HepG2 (cell line): ENCODE results near the gene MEIS3. TPM values are rescaled to one million over a fixed set of nuclear protein-coding genes. Genes with fewer than 3 reads are reported as not detected.

ENCODE experiments used
- ATAC-seq: fragments of 200-7000 bp; cut with Tn5 transposase; 3 replicates; pipeline ENCODE4 v1.9.1; 2020; ENCODE audit warnings: mild to moderate bottlenecking, moderate library complexity
- BruUV-seq: library from RNA; stranded (reverse); fragments of 400-500 nt; replicated peaks from 2 replicates; lab custom pipeline; 2021; lab: Mats Ljungman, UMichigan
- CTCF ChIA-PET: fragments of 300-600 bp; formaldehyde crosslinking; extraction: SDS; loops from one replicate; lab custom pipeline; 2021; ENCODE audit warnings: low total read pairs, inconsistent platforms, low intra/inter-chr PET ratio; lab: Yijun Ruan, JAX
- POLR2A ChIA-PET: fragments of 350-600 bp; sonication (Branson Sonifier 250); formaldehyde crosslinking; loops from one replicate; lab custom pipeline; 2020; ENCODE audit warnings: antibody characterized with exemption, inconsistent platforms; lab: Yijun Ruan, JAX
- DNase-seq: peaks from one replicate; pipeline ENCODE4 v3.0.0-alpha.2; 2015; ENCODE audit warnings: low spot score
- FAIRE-seq: peaks from 3 replicates; lab custom pipeline; 2011; peaks lifted over from hg19 to GRCh38; lab: Jason Lieb, UNC
- H2AFZ ChIP-seq: one replicate; pipeline ENCODE4 v1.6.1; 2011; ENCODE audit warnings: low read length, inconsistent platforms
- H3K27ac ChIP-seq: fragments of 300-600 bp; 3 replicates; pipeline ENCODE4 v1.8.0; 2011; ENCODE audit warnings: mixed run types, mild to moderate bottlenecking, mixed read lengths, low read length, inconsistent platforms; ENCODE audit not compliant: insufficient read depth; ENCODE audit errors: extremely low read length
- H3K27me3 ChIP-seq, 2 experiments: fragments of 200-600 bp in 1 of 2; 2 replicates in 1 of 2; 3 replicates in 1 of 2; pipeline versions ENCODE4 v1.6.0 to v1.8.0; 2011; ENCODE audit warnings: low read length in 2 of 2, mild to moderate bottlenecking in 2 of 2, moderate library complexity in 2 of 2, inconsistent platforms in 1 of 2; ENCODE audit not compliant: insufficient read depth in 2 of 2, control insufficient read depth in 1 of 2
- H3K36me3 ChIP-seq, 2 experiments: fragments of 200-600 bp in 1 of 2; replicated peaks in 1 of 2; 2 replicates in 1 of 2; 3 replicates in 1 of 2; pipeline versions ENCODE4 v1.5.1 to v1.8.0; 2011; ENCODE audit warnings: low read length in 2 of 2, inconsistent platforms in 1 of 2; ENCODE audit not compliant: insufficient read depth in 2 of 2, control insufficient read depth in 1 of 2
- H3K4me1 ChIP-seq: 2 replicates; pipeline ENCODE4 v1.5.1; 2012; ENCODE audit warnings: low read length, inconsistent platforms; ENCODE audit not compliant: insufficient read depth
- H3K4me2 ChIP-seq: 2 replicates; pipeline ENCODE4 v1.6.0; 2011; ENCODE audit warnings: low read depth, low read length, inconsistent platforms
- H3K4me3 ChIP-seq, 3 experiments: fragments of 200-600 bp in 1 of 3; sonication (generic), shearing (Covaris generic) in 1 of 3; replicated peaks in 1 of 3; 2 replicates each; pipeline ENCODE4 v1.5.1; 2011 to 2016; ENCODE audit warnings: low read length in 3 of 3, inconsistent platforms in 2 of 3, low read depth in 2 of 3, mild to moderate bottlenecking in 2 of 3, control low read depth in 1 of 3, mixed read lengths in 1 of 3; ENCODE audit not compliant: insufficient read depth in 1 of 3
- H3K79me2 ChIP-seq: one replicate; pipeline ENCODE4 v1.6.1; 2011; ENCODE audit warnings: low read length, inconsistent platforms; ENCODE audit not compliant: insufficient read depth
- H3K9ac ChIP-seq: 2 replicates; pipeline ENCODE4 v1.6.0; 2011; ENCODE audit warnings: mild to moderate bottlenecking, low read depth, low read length, inconsistent platforms; ENCODE audit not compliant: insufficient read depth
- H3K9me3 ChIP-seq: 2 replicates; pipeline ENCODE4 v1.5.1; 2012; ENCODE audit warnings: mild to moderate bottlenecking, low read length
- H4K20me1 ChIP-seq: 2 replicates; pipeline ENCODE4 v1.6.0; 2011; ENCODE audit warnings: inconsistent platforms, mild to moderate bottlenecking, low read length, moderate library complexity; ENCODE audit not compliant: insufficient read depth
- AHR ChIP-seq: IDR thresholded peaks from 2 replicates; pipeline ENCODE4 v1.6.1; 2018; ENCODE audit warnings: missing genetic modification reagents, missing compliant biosample characterization
- ATAD3A ChIP-seq: sonication (generic); formaldehyde crosslinking; IDR thresholded peaks from 2 replicates; pipeline ENCODE4 v1.4.0; 2020; ENCODE audit warnings: missing genetic modification reagents
- DRAP1 ChIP-seq: IDR thresholded peaks from 2 replicates; pipeline ENCODE4 v1.6.1; 2016; ENCODE audit warnings: missing genetic modification reagents, missing compliant biosample characterization
- EED ChIP-seq: sonication (generic); formaldehyde crosslinking; IDR thresholded peaks from 2 replicates; pipeline ENCODE4 v1.5.0; 2020; ENCODE audit warnings: mild to moderate bottlenecking, missing genetic modification reagents
- GABPB1 ChIP-seq: IDR thresholded peaks from 2 replicates; pipeline ENCODE4 v1.6.1; 2016; ENCODE audit warnings: mild to moderate bottlenecking, missing genetic modification reagents, moderate library complexity, missing compliant biosample characterization
- HOXA9 ChIP-seq: sonication (generic); formaldehyde crosslinking; IDR thresholded peaks from 2 replicates; pipeline ENCODE4 v1.8.1; 2022; ENCODE audit warnings: missing genetic modification reagents, mild to moderate bottlenecking, moderate library complexity, borderline replicate concordance
- KLF16 ChIP-seq, 2 experiments: sonication (generic) in 1 of 2; formaldehyde crosslinking in 1 of 2; IDR thresholded peaks; 2 replicates each; pipeline versions ENCODE4 v1.6.1 to v1.8.0; 2016 to 2023; ENCODE audit warnings: missing genetic modification reagents in 2 of 2, missing compliant biosample characterization in 1 of 2
- PHF20 ChIP-seq: sonication (generic); formaldehyde crosslinking; IDR thresholded peaks from 2 replicates; pipeline ENCODE4 v1.5.0; 2020; ENCODE audit warnings: mild to moderate bottlenecking, missing genetic modification reagents
- PHF21A ChIP-seq: sonication (generic); formaldehyde crosslinking; IDR thresholded peaks from 2 replicates; pipeline ENCODE4 v1.5.0; 2020; ENCODE audit warnings: mild to moderate bottlenecking, missing genetic modification reagents
- POLR2G ChIP-seq: fragments of 200-400 bp; formaldehyde crosslinking; IDR thresholded peaks from 2 replicates; pipeline ENCODE4 v1.6.1; 2018; ENCODE audit warnings: mild to moderate bottlenecking, low read depth, low read length, moderate library complexity
- SPEN ChIP-seq: sonication (generic); formaldehyde crosslinking; IDR thresholded peaks from 2 replicates; pipeline ENCODE4 v1.5.1; 2020; ENCODE audit warnings: low read depth, mild to moderate bottlenecking, missing genetic modification reagents
- ZBTB21 ChIP-seq: sonication (generic); formaldehyde crosslinking; IDR thresholded peaks from 2 replicates; pipeline ENCODE4 v1.4.0; 2020; ENCODE audit warnings: missing genetic modification reagents
- ZNF10 ChIP-seq: sonication (generic); formaldehyde crosslinking; IDR thresholded peaks from 2 replicates; pipeline ENCODE4 v1.4.0; 2020; ENCODE audit warnings: mild to moderate bottlenecking, low read depth, missing genetic modification reagents, borderline replicate concordance
- ZNF136 ChIP-seq: sonication (generic); formaldehyde crosslinking; IDR thresholded peaks from 2 replicates; pipeline ENCODE4 v1.8.1; 2022; ENCODE audit warnings: low read depth, mild to moderate bottlenecking, moderate library complexity, missing genetic modification reagents
- ZNF251 ChIP-seq: sonication (generic); formaldehyde crosslinking; IDR thresholded peaks from 2 replicates; pipeline ENCODE4 v1.9.0; 2021; ENCODE audit warnings: mild to moderate bottlenecking, missing genetic modification reagents
- ZNF282 ChIP-seq: fragments of 450-650 bp; IDR thresholded peaks from 2 replicates; pipeline ENCODE4 v1.6.1; 2018; ENCODE audit not compliant: partially characterized antibody
- ZNF383 ChIP-seq: sonication (generic); formaldehyde crosslinking; IDR thresholded peaks from 2 replicates; pipeline ENCODE4 v1.4.0; 2020; ENCODE audit warnings: missing genetic modification reagents, mild to moderate bottlenecking, borderline replicate concordance
- ZNF451 ChIP-seq: sonication (generic); formaldehyde crosslinking; IDR thresholded peaks from 2 replicates; pipeline ENCODE4 v1.5.0; 2020; ENCODE audit warnings: mild to moderate bottlenecking, missing genetic modification reagents
- ZNF572 ChIP-seq: sonication (generic); formaldehyde crosslinking; IDR thresholded peaks from 2 replicates; pipeline ENCODE4 v1.5.1; 2020; ENCODE audit warnings: mild to moderate bottlenecking, missing genetic modification reagents
- ZNF598 ChIP-seq: sonication (generic); formaldehyde crosslinking; IDR thresholded peaks from 2 replicates; pipeline ENCODE4 v1.5.1; 2020; ENCODE audit warnings: mild to moderate bottlenecking, missing genetic modification reagents, borderline replicate concordance
- ZNF883 ChIP-seq: sonication (generic); formaldehyde crosslinking; IDR thresholded peaks from 2 replicates; pipeline ENCODE4 v1.5.1; 2020; ENCODE audit warnings: mild to moderate bottlenecking, missing genetic modification reagents; ENCODE audit errors: not compliant biosample characterization
- ZSCAN25 ChIP-seq: sonication (generic); formaldehyde crosslinking; IDR thresholded peaks from 2 replicates; pipeline ENCODE4 v1.8.0; 2022; ENCODE audit warnings: mild to moderate bottlenecking, missing genetic modification reagents
- ZSCAN5A ChIP-seq: sonication (generic); formaldehyde crosslinking; IDR thresholded peaks from 2 replicates; pipeline ENCODE4 v1.8.0; 2022; ENCODE audit warnings: mild to moderate bottlenecking, missing genetic modification reagents, borderline replicate concordance
- WGBS: methylation state at CpG from one replicate; pipeline ENCODE4 v1.1.6; 2017; ENCODE audit warnings: low lambda C conversion rate; 5-methylcytosine and 5-hydroxymethylcytosine counted together
- in situ Hi-C: cut with HindIII; loops from 2 replicates; pipeline ENCODE4 v1.10.0; 2017; ENCODE audit warnings: low pct_unique_long_range_greater_than_20kb; ENCODE audit not compliant: extremely low pct_ligation_motif_present
- intact Hi-C: fragments of 100-400 bp; cut with micrococcal nuclease; formaldehyde crosslinking; loops from one replicate; pipeline ENCODE4 v1.10.0; 2022; ENCODE audit not compliant: unreplicated experiment
- polyA plus RNA-seq, 8 experiments: library from polyadenylated mRNA; depleted of rRNA in 3 of 8; stranded (reverse) in 7 of 8; unstranded in 1 of 8; fragments of >200 nt; fragmentation: Illumina TruSeq in 4 of 8; extraction: Trizol in 4 of 8; gene quantifications; 2 replicates each; pipeline versions ENCODE4 v1.2.1 to v1.2.3, GENCODE V29; 2011 to 2016; ENCODE audit warnings: low read depth in 4 of 8, missing spikeins in 1 of 8, mixed read lengths in 1 of 8; ENCODE audit not compliant: insufficient read depth in 1 of 8
- total RNA-seq, 5 experiments: library from RNA; depleted of rRNA; stranded (reverse); fragments of >200 nt; fragmentation: Illumina TruSeq; extraction: Trizol; gene quantifications; 2 replicates each; pipeline ENCODE4 v1.2.3, GENCODE V29; 2016; ENCODE audit warnings: low read depth in 1 of 5

MEIS3 gene
- total and polyA plus RNA-seq, 2 of the 13 experiments (the other 11 are each of a cell fraction or from before 2014, with no cell fraction given) = 0.09 to 0.70 TPM

GRCh38 chr19:47402504-47402903 is 16.8 kb downstream of the MEIS3 start (continued):
- TF ChIP-seq DRAP1 (CRISPR knock-in tag) (no peak), EED (CRISPR knock-in tag) (no peak), ZNF572 (CRISPR knock-in tag) (no peak), SPEN (CRISPR knock-in tag) (no peak), ZBTB21 (CRISPR knock-in tag) (no peak), GABPB1 (no peak), ATAD3A (CRISPR knock-in tag) (no peak), ZNF883 (CRISPR knock-in tag) (no peak), ZNF598 (CRISPR knock-in tag) (no peak), KLF16 (CRISPR knock-in tag; IDR thresholded peaks at IDR 0.05) (no peak), POLR2G (no peak)

- TF ChIP-seq ZNF10 (CRISPR knock-in tag) (no peak), ZNF383 (CRISPR knock-in tag) (no peak), PHF21A (CRISPR knock-in tag) (no peak), ZNF282 (no peak), ZNF136 (no peak), ZSCAN25 (no peak), HOXA9 (no peak), PHF20 (no peak), ZNF251 (CRISPR knock-in tag) (no peak), ZSCAN5A (CRISPR knock-in tag) (no peak), AHR (CRISPR knock-in tag) (no peak), ZNF451 (CRISPR knock-in tag) (no peak)
- Histone ChIP-seq H2AFZ (no peak overlapping the region), H3K4me2 (no peak overlapping the region), H3K4me3 (no peak overlapping the region), H3K4me1 (no peaks in the 10 kb centered on the region), H4K20me1 (no peaks in the 10 kb centered on the region), H3K27ac (no peak overlapping the region), H3K27me3 (peaks cover 2 to 34% of the 10 kb centered on the region in 2 experiments; a peak in 4 of 5 replicates), H3K36me3 (no peaks in the 10 kb centered on the region), H3K9me3 (no peaks in the 10 kb centered on the region), H3K79me2 (no peaks in the 10 kb centered on the region), H3K9ac (no peak overlapping the region)
- ATAC-seq (no peak), FAIRE-seq (no peak), DNase-seq (no peak)
- intact Hi-C loops (no loop called here), in situ Hi-C loops (no loop called here)
- no TSS peak for BruUV-seq
- ChIA-PET POLR2A (no interaction called here), CTCF (no interaction called here)
- WGBS = 23% methylated on average over 14 of the region's 24 CpGs
These were observed 20.4 kb downstream of the MEIS3 start for GRCh38 chr19:47398707-47399597.
